Karpas-422 (cell line): ENCODE measurements around the gene ULK4. TPM values are rescaled to one million over a fixed set of nuclear protein-coding genes. Genes with fewer than 3 reads are reported as not detected.

Experiments used
- DNase-seq: peaks from one replicate; pipeline ENCODE4 v3.0.0-alpha.2; 2015
- H2AFZ ChIP-seq: fragments of 200-600 bp; sonication (generic); 2 replicates; pipeline ENCODE4 v1.6.1; 2014; ENCODE audit warnings: antibody characterized with exemption, low read length, mixed read lengths
- H3K27ac ChIP-seq: fragments of 200-600 bp; sonication (generic); 2 replicates; pipeline ENCODE4 v1.5.1; 2014; ENCODE audit warnings: mild to moderate bottlenecking, low read length, moderate library complexity
- H3K27me3 ChIP-seq: fragments of 200-600 bp; sonication (generic); 2 replicates; pipeline ENCODE4 v1.6.1; 2014; ENCODE audit warnings: low read length, mixed read lengths
- H3K36me3 ChIP-seq: fragments of 200-600 bp; sonication (generic); 2 replicates; pipeline ENCODE4 v1.6.1; 2014; ENCODE audit warnings: low read length, mixed read lengths; ENCODE audit not compliant: insufficient read depth
- H3K4me1 ChIP-seq: fragments of 200-600 bp; sonication (generic); 2 replicates; pipeline ENCODE4 v1.6.1; 2014; ENCODE audit warnings: mild to moderate bottlenecking, low read length, mixed read lengths
- H3K4me2 ChIP-seq: fragments of 200-600 bp; sonication (generic); 2 replicates; pipeline ENCODE4 v1.6.1; 2014; ENCODE audit warnings: low read length, low read depth, mild to moderate bottlenecking; ENCODE audit not compliant: poor library complexity, severe bottlenecking
- H3K4me3 ChIP-seq: fragments of 200-600 bp; sonication (generic); 2 replicates; pipeline ENCODE4 v1.5.1; 2014; ENCODE audit warnings: mild to moderate bottlenecking, antibody characterized with exemption, low read length, mixed read lengths
- H3K79me2 ChIP-seq: fragments of 200-600 bp; sonication (generic); 2 replicates; pipeline ENCODE4 v1.6.1; 2014; ENCODE audit warnings: mild to moderate bottlenecking, low read length, mixed read lengths
- H3K9ac ChIP-seq: fragments of 200-600 bp; sonication (generic); 2 replicates; pipeline ENCODE4 v1.6.0; 2014; ENCODE audit warnings: low read length
- H3K9me2 ChIP-seq: fragments of 200-600 bp; sonication (generic), shearing (Covaris generic); replicated peaks from 2 replicates; pipeline ENCODE4 v1.6.0; 2014; ENCODE audit warnings: mild to moderate bottlenecking, low read length, moderate library complexity; ENCODE audit not compliant: insufficient read depth
- H3K9me3 ChIP-seq: fragments of 300-700, 200-600 bp; sonication (generic); 2 replicates; pipeline ENCODE4 v1.6.1; 2014; ENCODE audit warnings: low read length, mixed read lengths
- H4K20me1 ChIP-seq: fragments of 200-600 bp; sonication (generic); 2 replicates; pipeline ENCODE4 v1.6.1; 2014; ENCODE audit warnings: mild to moderate bottlenecking, antibody characterized with exemption, low read length, low read depth; ENCODE audit not compliant: insufficient read depth
- total RNA-seq: library from RNA; depleted of rRNA; stranded (reverse); fragments of >200 nt; shearing (Covaris generic); gene quantifications from 2 replicates; pipeline ENCODE4 v1.2.3, GENCODE V29; 2014; ENCODE audit warnings: low replicate concordance

ULK4 gene
- total RNA-seq, 1 experiment from 2014 or later = 8.8 TPM

DNA sequence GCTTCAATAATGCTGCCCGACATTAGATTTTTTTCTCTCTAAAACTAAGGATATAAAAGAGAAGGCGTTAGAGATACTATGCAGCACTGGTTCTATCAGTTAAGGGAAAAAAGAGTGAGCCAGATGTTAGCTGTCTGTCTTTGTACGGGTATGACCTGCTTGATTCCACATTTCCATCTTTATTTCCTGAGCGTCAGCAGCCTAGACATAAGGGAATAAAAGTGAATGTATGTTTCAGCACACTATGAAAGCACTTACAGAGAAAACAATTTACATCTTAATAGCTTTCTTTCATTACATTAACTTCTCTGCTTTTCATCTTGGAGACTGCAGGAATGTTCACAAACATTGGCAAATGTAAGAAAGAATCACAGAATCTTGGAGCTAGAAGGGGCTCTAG is 443.3 kb downstream of the ULK4 start:
- no peak overlapping the region for H3K4me2 ChIP-seq
- H3K4me3 ChIP-seq = no peak overlapping the region
- H3K4me1 ChIP-seq = no peaks in the 10 kb centered on the region
- H3K9me3 ChIP-seq = no peaks in the 10 kb centered on the region
- H3K9ac ChIP-seq = no peak overlapping the region
- no peaks in the 10 kb centered on the region for H4K20me1 ChIP-seq
- no peak for DNase-seq
- H3K9me2 ChIP-seq = no peaks in the 10 kb centered on the region
- H3K27ac ChIP-seq = no peak overlapping the region
- no peaks in the 10 kb centered on the region for H3K36me3 ChIP-seq
- H3K27me3 ChIP-seq = no peaks in the 10 kb centered on the region
- no peak overlapping the region for H2AFZ ChIP-seq
- H3K79me2 ChIP-seq = no peaks in the 10 kb centered on the region

- Histone ChIP-seq H3K27ac (no peak overlapping the region), H3K4me2 (no peak overlapping the region), H3K9ac (no peak overlapping the region), H3K9me3 (no peaks in the 10 kb centered on the region; the same call in 1 of the 2 replicates), H3K9me2 (no peaks in the 10 kb centered on the region), H3K4me1 (no peaks in the 10 kb centered on the region), H2AFZ (no peak overlapping the region), H3K4me3 (no peak overlapping the region), H3K79me2 (no peaks in the 10 kb centered on the region), H4K20me1 (no peaks in the 10 kb centered on the region), H3K27me3 (no peaks in the 10 kb centered on the region), H3K36me3 (no peaks in the 10 kb centered on the region)
- DNase-seq = no peak
Measured at GRCh38 chr3:41508063-41508696, 453.7 kb downstream of the ULK4 start.

DNA sequence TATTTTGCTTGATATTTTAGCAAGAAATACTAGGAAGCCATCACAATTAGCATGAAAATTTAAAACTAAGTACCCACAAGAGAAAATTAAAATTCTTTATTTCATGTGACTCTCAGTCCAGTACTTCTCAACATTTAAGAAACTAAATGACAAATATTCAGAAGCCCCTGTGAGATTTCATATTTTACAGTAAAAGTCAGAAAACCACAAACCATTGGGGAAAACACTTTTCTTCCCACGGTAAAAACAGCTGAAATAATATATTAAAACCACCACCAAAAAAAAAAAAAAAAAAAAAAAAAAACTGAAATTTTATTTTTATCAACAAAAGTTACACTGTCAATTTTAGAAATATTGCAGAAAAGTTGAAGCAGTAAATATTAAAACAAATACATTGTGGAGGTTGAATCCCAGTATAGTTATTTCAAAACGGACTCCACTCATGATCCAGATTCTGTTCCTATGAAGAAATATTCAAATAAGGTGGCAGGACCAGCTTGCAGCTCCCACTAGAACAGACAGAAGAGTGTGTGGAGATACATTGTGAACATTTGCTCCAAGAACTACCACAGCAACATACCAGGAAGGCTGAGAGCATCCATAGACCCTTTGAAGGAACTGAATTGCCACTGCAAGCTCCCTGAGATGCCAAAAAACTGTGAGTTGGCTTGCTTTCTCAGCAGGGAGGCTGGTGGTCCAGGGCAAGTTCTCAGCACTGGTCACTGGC is 454.4 kb downstream of the ULK4 start:
- H3K4me1 ChIP-seq = no peaks in the 10 kb centered on the region
- no peak overlapping the region for H3K4me3 ChIP-seq
- H2AFZ ChIP-seq = no peak overlapping the region
- H4K20me1 ChIP-seq = no peaks in the 10 kb centered on the region
- no peaks in the 10 kb centered on the region; the same call in 1 of the 2 replicates for H3K9me3 ChIP-seq
- H3K27me3 ChIP-seq = no peaks in the 10 kb centered on the region
- no peak overlapping the region for H3K4me2 ChIP-seq
- no peak for DNase-seq
- H3K79me2 ChIP-seq = no peaks in the 10 kb centered on the region
- no peaks in the 10 kb centered on the region for H3K36me3 ChIP-seq
- H3K9ac ChIP-seq = no peak overlapping the region
- no peaks in the 10 kb centered on the region for H3K9me2 ChIP-seq
- H3K27ac ChIP-seq = no peak overlapping the region

GRCh38 chr3:41503998-41504623 is 457.8 kb downstream of the ULK4 start:
- H3K9me3 ChIP-seq = no peaks in the 10 kb centered on the region; the same call in 1 of the 2 replicates
- no peaks in the 10 kb centered on the region for H4K20me1 ChIP-seq

DNA sequence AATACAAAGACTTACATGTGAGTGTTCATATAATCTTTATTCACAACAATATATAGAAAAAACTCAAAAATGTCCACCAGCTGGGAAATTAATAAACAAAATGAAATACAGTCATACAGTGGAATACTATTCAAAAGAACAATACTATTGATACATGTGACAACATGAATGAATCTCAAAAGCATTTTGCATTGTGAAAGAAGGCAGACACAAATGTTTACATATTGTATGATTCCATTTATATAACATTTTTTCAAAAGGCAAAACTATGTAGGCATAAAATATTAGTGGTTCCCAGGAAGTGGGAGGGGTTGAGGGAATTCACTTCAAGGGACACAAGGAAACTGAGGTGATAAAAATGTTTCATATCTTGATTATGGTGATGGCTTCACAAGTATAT is 459.4 kb downstream of the ULK4 start:
- no peak overlapping the region for H3K4me2 ChIP-seq
- H3K27ac ChIP-seq = no peak overlapping the region
- no peaks in the 10 kb centered on the region for H3K9me2 ChIP-seq
- H3K36me3 ChIP-seq = no peaks in the 10 kb centered on the region
- H3K9me3 ChIP-seq = no peaks in the 10 kb centered on the region
- H3K4me3 ChIP-seq = no peak overlapping the region
- H3K27me3 ChIP-seq = no peaks in the 10 kb centered on the region
- no peak overlapping the region for H2AFZ ChIP-seq
- no peak for DNase-seq
- no peaks in the 10 kb centered on the region for H4K20me1 ChIP-seq
- H3K79me2 ChIP-seq = no peaks in the 10 kb centered on the region
- H3K9ac ChIP-seq = no peak overlapping the region
- no peaks in the 10 kb centered on the region for H3K4me1 ChIP-seq

More at GRCh38 chr3:41503998-41504623, 457.8 kb downstream of the ULK4 start:
- Histone ChIP-seq H3K27me3 (no peaks in the 10 kb centered on the region), H2AFZ (no peak overlapping the region), H3K4me3 (no peak overlapping the region), H3K4me2 (no peak overlapping the region), H3K79me2 (no peaks in the 10 kb centered on the region), H3K4me1 (no peaks in the 10 kb centered on the region), H3K9me2 (no peaks in the 10 kb centered on the region), H3K9ac (no peak overlapping the region), H3K27ac (no peak overlapping the region), H3K36me3 (no peaks in the 10 kb centered on the region)
- DNase-seq = no peak

- Histone ChIP-seq H3K4me2 (no peak overlapping the region), H3K36me3 (no peaks in the 10 kb centered on the region), H3K27me3 (no peaks in the 10 kb centered on the region), H2AFZ (no peak overlapping the region), H4K20me1 (no peaks in the 10 kb centered on the region), H3K9me3 (no peaks in the 10 kb centered on the region), H3K27ac (no peak overlapping the region), H3K4me3 (no peak overlapping the region), H3K79me2 (no peaks in the 10 kb centered on the region), H3K9ac (no peak overlapping the region), H3K9me2 (no peaks in the 10 kb centered on the region), H3K4me1 (no peaks in the 10 kb centered on the region)
- no peak for DNase-seq
Measured at GRCh38 chr3:41502023-41502422, 459.9 kb downstream of the ULK4 start.

- Histone ChIP-seq H3K36me3 (no peaks in the 10 kb centered on the region), H3K9me2 (no peaks in the 10 kb centered on the region), H2AFZ (no peak overlapping the region), H3K27me3 (no peaks in the 10 kb centered on the region), H3K4me2 (no peak overlapping the region), H3K27ac (no peak overlapping the region), H3K9me3 (no peaks in the 10 kb centered on the region), H3K4me1 (no peaks in the 10 kb centered on the region), H3K79me2 (no peaks in the 10 kb centered on the region), H3K4me3 (no peak overlapping the region), H4K20me1 (no peaks in the 10 kb centered on the region), H3K9ac (no peak overlapping the region)
- DNase-seq = no peak
Measured at GRCh38 chr3:41498847-41499246, 463.1 kb downstream of the ULK4 start.

DNA sequence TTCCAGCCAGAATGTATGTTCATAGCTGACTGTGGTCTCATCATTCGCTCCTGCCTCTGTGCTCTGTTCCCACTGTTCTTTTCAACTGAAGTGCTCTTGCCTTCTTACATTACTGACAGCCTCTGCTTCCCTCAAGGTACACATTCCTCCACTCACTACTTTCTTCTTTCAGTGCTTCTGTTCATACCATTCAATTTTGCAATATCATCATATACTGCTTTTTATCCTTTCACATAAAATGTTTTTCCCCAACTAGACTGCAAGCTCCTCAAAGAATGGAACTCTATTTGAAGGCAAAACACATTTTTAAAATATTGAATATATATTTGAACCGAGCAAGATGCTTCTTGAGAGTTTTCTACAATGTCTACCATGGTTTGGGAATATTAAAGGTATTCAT is 471.5 kb downstream of the ULK4 start:
- H3K9me2 ChIP-seq = no peaks in the 10 kb centered on the region
- H3K4me1 ChIP-seq = no peaks in the 10 kb centered on the region
- no peak overlapping the region for H3K4me3 ChIP-seq
- no peaks in the 10 kb centered on the region for H3K79me2 ChIP-seq
- no peaks in the 10 kb centered on the region for H4K20me1 ChIP-seq
- DNase-seq = no peak
- no peaks in the 10 kb centered on the region for H3K36me3 ChIP-seq
- H3K9me3 ChIP-seq = no peaks in the 10 kb centered on the region
- no peak overlapping the region for H3K9ac ChIP-seq
- H3K27ac ChIP-seq = no peak overlapping the region
- H2AFZ ChIP-seq = no peak overlapping the region
- no peaks in the 10 kb centered on the region for H3K27me3 ChIP-seq
- H3K4me2 ChIP-seq = no peak overlapping the region
